ENCODE measurements around the gene HS3ST5.
A peak's percentile ranks its signal among the peaks of the same experiment; 100 is the strongest.

The HS3ST5 gene

DNA sequence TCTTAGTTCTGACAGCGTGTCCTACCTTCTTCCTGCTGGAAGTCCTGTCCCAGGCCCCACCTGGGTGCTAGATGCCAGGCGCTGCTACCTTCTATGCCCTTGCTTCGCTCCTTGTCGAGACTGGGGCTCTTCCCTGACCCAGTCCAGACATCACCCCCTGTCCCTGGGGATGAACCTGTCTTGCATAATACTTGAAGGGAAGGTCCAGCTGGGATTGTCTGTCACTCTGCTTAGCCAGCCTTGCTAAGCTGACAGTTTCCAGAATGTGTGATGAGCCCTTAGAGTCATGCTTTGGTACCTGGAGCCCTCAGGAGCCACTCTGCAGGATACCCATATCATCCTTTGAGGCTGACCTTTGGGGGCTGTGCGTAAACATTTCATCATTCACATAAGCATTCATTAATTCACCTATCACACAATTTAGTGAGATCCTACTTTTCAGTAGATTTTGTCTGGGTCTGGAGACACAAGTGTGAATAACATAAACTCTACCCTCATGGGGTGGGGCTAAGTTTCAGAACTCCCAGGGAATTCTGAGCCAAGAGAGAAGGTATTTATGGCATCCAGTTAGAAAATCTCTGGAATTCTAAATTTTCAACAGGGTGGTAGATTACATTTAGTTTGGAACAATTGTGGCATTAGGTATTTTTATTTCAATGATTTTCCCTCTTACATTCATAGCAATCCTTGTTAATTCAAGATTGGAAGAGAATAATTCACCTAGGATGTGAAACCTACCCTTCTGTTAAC is 220.7 kb downstream of the HS3ST5 start:
- no peak for DNase-seq (ENCODE audit: low read depth)
- TF ChIP-seq, protein P1, sequence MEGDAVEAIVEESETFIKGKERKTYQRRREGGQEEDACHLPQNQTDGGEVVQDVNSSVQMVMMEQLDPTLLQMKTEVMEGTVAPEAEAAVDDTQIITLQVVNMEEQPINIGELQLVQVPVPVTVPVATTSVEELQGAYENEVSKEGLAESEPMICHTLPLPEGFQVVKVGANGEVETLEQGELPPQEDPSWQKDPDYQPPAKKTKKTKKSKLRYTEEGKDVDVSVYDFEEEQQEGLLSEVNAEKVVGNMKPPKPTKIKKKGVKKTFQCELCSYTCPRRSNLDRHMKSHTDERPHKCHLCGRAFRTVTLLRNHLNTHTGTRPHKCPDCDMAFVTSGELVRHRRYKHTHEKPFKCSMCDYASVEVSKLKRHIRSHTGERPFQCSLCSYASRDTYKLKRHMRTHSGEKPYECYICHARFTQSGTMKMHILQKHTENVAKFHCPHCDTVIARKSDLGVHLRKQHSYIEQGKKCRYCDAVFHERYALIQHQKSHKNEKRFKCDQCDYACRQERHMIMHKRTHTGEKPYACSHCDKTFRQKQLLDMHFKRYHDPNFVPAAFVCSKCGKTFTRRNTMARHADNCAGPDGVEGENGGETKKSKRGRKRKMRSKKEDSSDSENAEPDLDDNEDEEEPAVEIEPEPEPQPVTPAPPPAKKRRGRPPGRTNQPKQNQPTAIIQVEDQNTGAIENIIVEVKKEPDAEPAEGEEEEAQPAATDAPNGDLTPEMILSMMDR (IDR thresholded peaks at IDR 0.05; ENCODE audit: control insufficient read depth, extremely low read depth, insufficient read depth), result no peak
- no peak overlapping the region for H3K4me3 ChIP-seq (ENCODE audit: low read depth, low read length)

DNA sequence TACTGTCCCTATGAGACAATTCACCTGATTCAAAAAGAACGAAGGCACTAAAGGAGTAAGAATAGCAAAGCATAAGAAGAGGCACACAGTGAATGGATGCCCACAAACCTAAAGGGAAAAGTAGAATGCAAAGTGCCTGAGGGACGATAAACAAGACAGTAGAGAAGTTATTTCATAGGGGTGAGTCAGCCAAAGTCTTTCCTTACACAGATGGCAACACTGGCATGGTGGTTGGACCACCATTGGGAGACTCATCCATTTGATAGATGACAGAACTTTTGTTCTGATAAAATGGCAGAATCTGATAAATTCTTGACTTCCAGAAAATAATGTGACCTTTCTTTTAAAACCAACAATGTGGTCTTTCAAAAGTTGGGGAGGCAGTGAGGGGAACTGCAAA is 223.8 kb downstream of the HS3ST5 start:
- TF ChIP-seq, protein P1 (IDR thresholded peaks at IDR 0.05; ENCODE audit: control insufficient read depth, extremely low read depth, insufficient read depth), result no peak
- DNase-seq (ENCODE audit: low read depth), result no peak
- no peak overlapping the region for H3K4me3 ChIP-seq (ENCODE audit: low read depth, low read length)

DNA sequence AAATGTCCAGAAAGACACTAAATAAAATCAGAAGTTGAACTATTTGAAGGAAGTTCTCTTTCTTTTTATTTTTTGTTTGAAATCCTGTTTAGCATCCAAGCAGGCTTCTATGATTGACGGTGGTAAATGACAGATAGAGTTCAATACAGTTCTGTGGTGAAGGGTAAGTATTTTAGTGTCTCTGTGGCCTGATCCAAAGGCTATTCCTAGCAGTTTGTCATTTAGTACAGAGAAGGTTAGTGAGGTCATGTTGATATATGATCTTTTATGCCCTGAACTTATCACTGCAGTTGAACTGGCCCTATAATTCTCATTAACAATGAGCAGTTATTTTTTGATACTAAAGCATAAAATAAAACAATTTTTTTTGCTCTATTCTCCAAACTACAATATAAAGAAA is 227.2 kb downstream of the HS3ST5 start:
- no peak overlapping the region for H3K4me3 ChIP-seq (ENCODE audit: low read depth, low read length)
- TF ChIP-seq, protein P1 (IDR thresholded peaks at IDR 0.05; ENCODE audit: control insufficient read depth, extremely low read depth, insufficient read depth), result no peak
- no peak for DNase-seq (ENCODE audit: low read depth)

DNA sequence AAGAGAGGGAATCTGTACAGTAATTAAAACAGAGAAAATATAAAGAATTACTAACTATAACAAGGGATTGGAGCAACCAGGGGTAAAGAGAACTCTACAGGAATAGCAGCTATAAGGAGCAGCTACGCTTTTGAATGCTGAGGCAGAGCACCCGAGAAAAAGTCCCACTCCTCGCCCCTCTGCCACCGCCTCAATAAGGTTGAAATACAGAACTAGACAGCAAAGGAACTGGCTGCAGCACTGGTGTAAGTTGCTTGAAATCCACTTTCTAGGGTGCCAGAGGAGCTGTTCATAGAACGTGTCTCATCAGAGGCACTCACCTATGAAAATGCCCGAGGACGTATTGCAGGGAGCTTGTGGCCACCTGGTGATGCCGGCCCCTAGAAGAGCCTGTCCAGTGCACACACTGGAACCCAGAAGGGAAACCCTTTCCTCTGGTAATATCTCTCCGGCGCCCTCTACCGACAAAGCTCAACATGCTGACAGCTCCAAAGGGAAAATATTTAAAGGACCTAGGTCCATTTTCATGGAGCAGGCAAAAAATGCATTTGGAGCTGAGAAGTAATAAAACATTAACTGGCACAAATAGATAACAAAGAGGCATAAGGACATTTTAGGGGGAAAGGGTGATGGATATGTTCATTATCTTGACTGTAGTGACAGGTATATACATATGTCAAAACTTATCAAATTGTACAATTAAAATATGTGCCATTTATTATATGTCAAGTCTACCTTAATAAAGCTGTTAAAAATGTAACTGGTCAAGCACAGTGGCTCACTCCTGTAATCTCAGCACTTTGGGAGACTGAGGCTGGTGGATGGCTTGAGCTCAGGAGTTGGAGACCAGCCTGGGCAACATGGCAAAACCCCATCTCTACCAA is 234.5 kb downstream of the HS3ST5 start:
- TF ChIP-seq, protein P1 (IDR thresholded peaks at IDR 0.05; ENCODE audit: control insufficient read depth, extremely low read depth, insufficient read depth), result peak; percentile 84
- peak; percentile 26 for DNase-seq (ENCODE audit: low read depth)

DNA sequence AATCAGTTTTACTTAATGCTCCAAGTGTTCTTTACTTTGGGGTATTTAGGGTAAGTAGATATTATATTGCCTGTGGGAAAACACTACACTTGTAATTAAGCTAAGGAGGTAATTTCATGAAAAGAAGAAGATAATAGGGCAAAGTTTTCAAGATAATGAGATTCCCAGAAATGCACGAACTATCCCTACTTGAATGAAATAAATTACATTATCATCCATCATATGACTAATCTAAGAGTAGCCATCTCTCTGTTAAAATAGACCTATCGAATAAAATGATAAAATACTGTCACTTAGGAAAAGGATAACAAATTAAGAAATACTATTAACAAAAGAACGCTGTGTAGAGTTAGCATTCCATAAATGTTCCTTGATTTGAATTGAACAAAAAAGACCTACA is 236.8 kb downstream of the HS3ST5 start:
- H3K4me3 ChIP-seq (ENCODE audit: low read depth, low read length), result no peak overlapping the region
- TF ChIP-seq, protein P1 (IDR thresholded peaks at IDR 0.05; ENCODE audit: control insufficient read depth, extremely low read depth, insufficient read depth), result no peak
- DNase-seq (ENCODE audit: low read depth), result no peak

More for the DNA sequence above, 234.5 kb downstream of the HS3ST5 start:
- H3K4me3 ChIP-seq (ENCODE audit: low read depth, low read length), result no peak overlapping the region

DNA sequence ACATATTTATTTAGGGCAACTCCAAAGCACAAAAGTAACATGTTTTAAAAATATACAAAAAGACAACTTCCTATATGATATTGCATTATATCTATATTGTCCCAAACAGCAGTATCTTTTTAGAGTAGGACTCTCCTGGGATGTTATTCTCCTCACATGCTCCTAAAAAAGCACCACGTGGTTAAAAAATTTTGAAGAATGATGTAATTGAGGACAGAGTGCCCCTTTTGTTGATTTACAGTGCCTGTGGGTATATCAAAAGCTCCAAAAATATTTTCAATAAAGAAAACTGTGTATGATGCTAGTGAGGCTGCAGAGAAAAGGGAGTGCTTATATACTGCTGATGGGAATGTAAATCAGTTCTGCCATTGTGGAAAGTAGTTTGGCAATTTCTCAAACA is 241.6 kb downstream of the HS3ST5 start:
- no peak overlapping the region for H3K4me3 ChIP-seq (ENCODE audit: low read depth, low read length)
- TF ChIP-seq, protein P1 (IDR thresholded peaks at IDR 0.05; ENCODE audit: control insufficient read depth, extremely low read depth, insufficient read depth), result no peak
- DNase-seq (ENCODE audit: low read depth), result no peak

Data from LNCaP clone FGC (cell line).